Omental fat pad (tissue), 4 donors: ENCODE measurements around the gene ABCC6. TPM values are rescaled to one million over a fixed set of nuclear protein-coding genes. Genes with fewer than 3 reads are reported as not detected.

ENCODE experiments used
- ATAC-seq: fragments of 150-250 bp; one replicate; pipeline ENCODE4 v1.9.1; 2016; ENCODE audit warnings: mild to moderate bottlenecking, moderate library complexity; ENCODE audit not compliant: low FRiP score
- DNase-seq: peaks from one replicate; pipeline ENCODE4 v3.0.0-alpha.2; 2019; ENCODE audit warnings: low spot score
- CTCF ChIP-seq, 3 donors: fragments of 450-650 bp; IDR thresholded peaks; one replicate each; pipeline ENCODE4 v1.5.1; 2016 to 2017; ENCODE audit warnings: antibody characterized with exemption in 3 of 3, mild to moderate bottlenecking in 3 of 3, moderate library complexity in 2 of 3
- total RNA-seq, 4 donors: library from RNA; depleted of rRNA; stranded (reverse); fragments of >200 nt; gene quantifications; one replicate each; pipeline ENCODE4 v1.1.0, GENCODE V29; 2016

The ABCC6 gene
- total RNA-seq, 4 donors from 2014 or later, result 2.2 to 9.9 (median 3.8) TPM

- ATAC-seq (no peak), DNase-seq (no peak)
- TF ChIP-seq CTCF (IDR thresholded peaks at IDR 0.05), result no peak
Measured at GRCh38 chr16:16137110-16137509, 86.2 kb downstream of the ABCC6 start.

GRCh38 chr16:16136588-16136987 is 86.7 kb downstream of the ABCC6 start:
- no peak for DNase-seq
- no peak for ATAC-seq
- no peak for TF ChIP-seq CTCF (IDR thresholded peaks at IDR 0.05)

GRCh38 chr16:16133943-16134604 is 89.2 kb downstream of the ABCC6 start:
- DNase-seq, result no peak
- no peak for ATAC-seq
- no peak for TF ChIP-seq CTCF (IDR thresholded peaks at IDR 0.05)

- no peak for TF ChIP-seq CTCF (IDR thresholded peaks at IDR 0.05)
- DNase-seq (no peak), ATAC-seq (no peak)
Measured at GRCh38 chr16:16131659-16132058, 91.6 kb downstream of the ABCC6 start.

- no peak for TF ChIP-seq CTCF (IDR thresholded peaks at IDR 0.05)
- no peak for ATAC-seq
- no peak for DNase-seq
Measured at GRCh38 chr16:16131204-16131603, 92.1 kb downstream of the ABCC6 start.

- ATAC-seq (peak; percentile 68), DNase-seq (peak; percentile 46)
- TF ChIP-seq CTCF (IDR thresholded peaks at IDR 0.05), result peak in 2 of 3 donors; percentile 41 to 44
Measured at GRCh38 chr16:16127469-16128116, 95.7 kb downstream of the ABCC6 start.

GRCh38 chr16:16126896-16127295 is 96.4 kb downstream of the ABCC6 start:
- DNase-seq (no peak), ATAC-seq (no peak)
- TF ChIP-seq CTCF (IDR thresholded peaks at IDR 0.05), result no peak
